Spinal cord (tissue), 10 donors: ENCODE measurements around the gene CLNS1A. TPM values are rescaled to one million over a fixed set of nuclear protein-coding genes. Genes with fewer than 3 reads are reported as not detected.

Experiments used
- DNase-seq, 6 donors: peaks; one replicate each; pipeline versions ENCODE4 v3.0.0 to v3.0.0-alpha.2; 2013 to 2015; ENCODE audit warnings: low spot score in 6 of 6, low read depth in 4 of 6
- H3K27ac ChIP-seq: one replicate; pipeline ENCODE4 v1.5.1; 2013; ENCODE audit warnings: low read depth, low read length, control low read depth
- H3K27me3 ChIP-seq: one replicate; pipeline ENCODE4 v1.6.1; 2013; ENCODE audit warnings: low read length; ENCODE audit not compliant: control insufficient read depth, insufficient read depth
- H3K36me3 ChIP-seq: one replicate; pipeline ENCODE4 v1.6.1; 2013; ENCODE audit warnings: low read length; ENCODE audit not compliant: control insufficient read depth, insufficient read depth
- H3K4me1 ChIP-seq: one replicate; pipeline ENCODE4 v1.6.1; 2013; ENCODE audit warnings: low read length; ENCODE audit not compliant: control insufficient read depth, insufficient read depth
- H3K4me3 ChIP-seq: one replicate; pipeline ENCODE4 v1.5.1; 2013; ENCODE audit warnings: low read depth, low read length, control low read depth
- H3K9me3 ChIP-seq: one replicate; pipeline ENCODE4 v1.6.1; 2013; ENCODE audit warnings: low read length; ENCODE audit not compliant: control insufficient read depth, insufficient read depth
- WGBS: methylation state at CpG from one replicate; pipeline ENCODE4 v1.1.5; 2013; ENCODE audit warnings: missing lambda C conversion rate; ENCODE audit not compliant: insufficient coverage; 5-methylcytosine and 5-hydroxymethylcytosine counted together
- polyA plus RNA-seq, 2 donors: library from polyadenylated mRNA; unstranded; fragments of 120-200 nt; gene quantifications; one replicate each; pipeline ENCODE4 v1.2.1, GENCODE V29; 2013; ENCODE audit not compliant: insufficient read length in 2 of 2
- total RNA-seq, 2 donors: library from RNA; depleted of rRNA in 1 of 2; stranded (reverse); fragments of 120-200 nt in 1 of 2; fragments of >200 nt in 1 of 2; gene quantifications; one replicate each; pipeline versions ENCODE4 v1.2.3 to v1.2.4, GENCODE V29; 2013 to 2014
- donor health status: healthy.

CLNS1A gene
- total and polyA plus RNA-seq, 4 donors, result 155 to 216 (median 173) TPM

DNA sequence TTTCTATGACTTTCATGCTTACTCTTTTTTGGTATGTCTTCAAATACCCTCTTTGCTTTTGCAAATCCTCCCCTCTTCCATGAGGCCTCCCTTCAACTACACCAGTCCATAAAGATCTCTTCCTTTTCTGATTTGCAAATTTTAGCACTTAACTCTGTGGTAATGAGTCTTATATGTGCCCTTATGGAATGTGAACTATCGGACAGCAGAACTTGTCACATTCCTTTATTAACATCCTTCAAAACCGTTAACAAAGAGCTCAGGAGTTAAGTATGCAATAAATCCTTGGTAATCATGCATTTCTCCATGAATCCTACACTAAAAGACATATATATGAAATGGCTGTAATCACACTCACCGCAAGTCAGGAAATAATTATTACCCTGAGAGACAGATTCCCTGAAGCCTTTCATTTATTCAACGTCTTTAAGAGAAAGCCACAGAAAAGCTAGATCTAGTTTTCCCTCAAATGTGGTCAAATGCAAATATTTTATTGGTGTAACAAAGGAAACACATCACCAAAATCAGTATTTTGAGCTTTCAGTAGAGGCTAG, 7.4 kb downstream of the CLNS1A start:
- no peaks in the 10 kb centered on the region for H3K4me1 ChIP-seq
- DNase-seq, result peak in 1 of 6 donors; percentile 2
- no CpG with 5 or more reads among the region's 4 CpGs for WGBS
- no peaks in the 10 kb centered on the region for H3K9me3 ChIP-seq
- H3K4me3 ChIP-seq, result no peak overlapping the region
- no peak overlapping the region for H3K27ac ChIP-seq
- no peaks in the 10 kb centered on the region for H3K27me3 ChIP-seq
- peaks cover 9% of the 10 kb centered on the region for H3K36me3 ChIP-seq

DNA sequence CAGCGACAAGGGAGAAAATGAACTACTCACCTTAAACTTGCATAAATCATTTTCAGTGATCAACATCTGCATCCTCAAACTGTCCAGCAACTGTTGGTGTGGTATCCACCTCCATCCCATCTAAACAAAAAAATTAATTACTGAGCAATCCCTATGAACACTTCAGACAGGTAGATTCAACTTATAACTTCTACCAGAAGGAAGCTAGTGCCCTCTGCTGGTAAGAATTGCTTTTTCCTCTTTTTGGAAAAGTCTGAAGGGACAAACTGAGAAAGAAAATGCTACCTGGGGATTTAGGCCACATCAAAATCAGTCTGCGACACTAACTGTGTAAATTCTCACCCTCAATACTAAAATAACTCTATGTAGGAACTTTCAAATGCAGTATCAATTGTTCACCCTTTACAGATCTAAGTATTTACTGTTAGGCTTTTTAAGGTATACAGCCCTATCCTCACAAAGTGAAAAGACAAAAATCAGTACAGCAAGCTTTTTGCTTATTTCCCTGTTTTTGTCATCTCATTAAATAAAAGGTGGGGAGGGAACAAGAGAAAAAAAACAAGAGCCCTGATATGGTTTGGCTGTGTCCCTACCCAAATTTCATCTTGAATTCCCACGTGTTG, 17.9 kb downstream of the CLNS1A start:
- no peaks in the 10 kb centered on the region for H3K27me3 ChIP-seq
- H3K4me3 ChIP-seq, result no peak overlapping the region
- 83% methylated on average over 2 of the region's 3 CpGs for WGBS
- no peaks in the 10 kb centered on the region for H3K4me1 ChIP-seq
- no peaks in the 10 kb centered on the region for H3K9me3 ChIP-seq
- peaks cover 32% of the 10 kb centered on the region for H3K36me3 ChIP-seq
- peak in 5 of 6 donors; percentile 18 to 87 (median 52) for DNase-seq
- H3K27ac ChIP-seq, result no peak overlapping the region

DNA sequence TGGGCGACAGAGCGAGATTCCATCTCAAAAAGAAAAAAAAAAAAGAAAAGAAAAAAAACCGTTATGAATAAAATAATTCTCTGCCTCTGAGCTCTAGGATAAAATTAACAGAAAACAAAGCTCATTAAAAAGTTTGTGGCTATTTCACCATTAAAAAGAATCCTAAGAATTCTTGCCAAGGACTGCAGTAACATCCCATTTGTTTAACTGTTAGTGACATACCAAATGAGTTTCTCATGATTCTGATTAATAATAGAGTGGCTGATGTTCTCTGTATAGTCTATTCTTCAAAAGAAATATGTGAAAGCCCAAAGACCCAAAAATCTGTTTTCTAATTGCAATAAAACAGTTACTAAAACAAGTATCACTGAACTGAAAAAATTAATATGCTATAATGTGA, 19.7 kb downstream of the CLNS1A start:
- Histone ChIP-seq H3K4me3 (no peak overlapping the region), H3K9me3 (no peaks in the 10 kb centered on the region), H3K4me1 (no peaks in the 10 kb centered on the region), H3K27ac (no peak overlapping the region), H3K36me3 (peaks cover 23% of the 10 kb centered on the region), H3K27me3 (no peaks in the 10 kb centered on the region)
- WGBS, result no CpG with 5 or more reads among the region's 3 CpGs
- no peak for DNase-seq

DNA sequence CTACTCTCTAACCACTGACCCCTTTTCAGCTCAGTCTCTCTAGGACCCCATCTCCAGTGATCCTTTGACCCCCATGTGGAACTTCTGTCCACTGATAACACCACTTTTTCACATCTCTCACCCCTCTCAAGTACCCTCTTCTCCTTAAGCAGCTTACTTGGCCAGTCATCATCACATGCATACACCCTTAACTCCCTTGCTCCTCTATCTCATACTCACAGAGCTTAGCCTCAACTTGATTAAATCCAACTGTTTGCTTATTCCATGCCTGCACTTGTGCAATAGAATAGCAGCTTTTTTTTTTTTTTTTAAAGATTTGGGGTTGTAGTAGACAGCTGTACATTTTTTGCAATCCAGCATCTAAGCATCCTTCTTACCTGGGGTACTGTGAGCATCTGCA, 25.7 kb downstream of the CLNS1A start:
- Histone ChIP-seq H3K4me3 (no peak overlapping the region), H3K27me3 (no peaks in the 10 kb centered on the region), H3K36me3 (peaks cover 8% of the 10 kb centered on the region), H3K9me3 (no peaks in the 10 kb centered on the region), H3K4me1 (no peaks in the 10 kb centered on the region), H3K27ac (no peak overlapping the region)
- no peak for DNase-seq

DNA sequence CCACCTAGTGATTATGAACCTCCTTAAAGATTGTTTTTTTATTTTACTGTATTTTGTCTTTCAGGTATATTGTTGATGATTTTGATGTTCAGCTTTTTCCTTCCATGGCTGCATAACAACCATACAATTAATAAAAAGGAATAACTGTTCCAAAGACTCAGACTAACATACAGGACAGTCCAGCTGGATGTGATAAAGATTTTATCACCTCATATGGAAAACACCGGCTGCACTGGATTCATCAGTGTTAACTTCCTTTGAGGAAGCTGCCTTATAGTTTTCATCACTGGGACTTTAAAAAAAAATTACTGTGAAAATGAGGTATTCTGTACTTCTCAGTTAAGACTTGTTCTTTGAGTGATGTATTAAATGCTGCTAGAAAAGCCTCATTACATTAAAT, 28.4 kb downstream of the CLNS1A start:
- Histone ChIP-seq H3K4me1 (no peaks in the 10 kb centered on the region), H3K36me3 (peaks cover 6% of the 10 kb centered on the region)

DNA sequence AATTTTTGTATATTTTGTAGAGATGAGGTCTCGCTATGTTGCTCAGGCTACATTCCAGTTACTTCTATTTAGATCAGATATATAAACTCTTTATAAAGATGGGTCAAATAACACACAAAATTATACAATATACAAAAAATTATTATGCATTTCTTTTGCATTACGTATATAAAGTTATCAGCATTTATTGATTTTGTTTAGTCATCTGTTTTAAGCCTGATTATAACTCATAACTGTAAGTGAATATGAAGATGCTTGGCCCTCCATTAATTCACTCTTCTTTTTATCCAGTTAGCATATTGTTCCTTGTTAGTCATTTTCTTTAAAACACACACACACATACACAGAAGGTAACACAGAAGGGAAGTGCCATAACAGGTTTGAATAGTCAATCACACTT, 33.3 kb downstream of the CLNS1A start:
- Histone ChIP-seq H3K4me3 (no peak overlapping the region), H3K4me1 (peaks cover 3% of the 10 kb centered on the region), H3K36me3 (peaks cover 5% of the 10 kb centered on the region), H3K27ac (no peak overlapping the region), H3K9me3 (no peaks in the 10 kb centered on the region), H3K27me3 (no peaks in the 10 kb centered on the region)
- no CpG with 5 or more reads among the region's 2 CpGs for WGBS
- no peak for DNase-seq

More for the DNA sequence above, 28.4 kb downstream of the CLNS1A start:
- no peak for DNase-seq
- H3K9me3 ChIP-seq, result no peaks in the 10 kb centered on the region
- WGBS, result no CpG with 5 or more reads among the region's 1 CpG
- H3K27ac ChIP-seq, result no peak overlapping the region
- H3K4me3 ChIP-seq, result no peak overlapping the region
- no peaks in the 10 kb centered on the region for H3K27me3 ChIP-seq

DNA sequence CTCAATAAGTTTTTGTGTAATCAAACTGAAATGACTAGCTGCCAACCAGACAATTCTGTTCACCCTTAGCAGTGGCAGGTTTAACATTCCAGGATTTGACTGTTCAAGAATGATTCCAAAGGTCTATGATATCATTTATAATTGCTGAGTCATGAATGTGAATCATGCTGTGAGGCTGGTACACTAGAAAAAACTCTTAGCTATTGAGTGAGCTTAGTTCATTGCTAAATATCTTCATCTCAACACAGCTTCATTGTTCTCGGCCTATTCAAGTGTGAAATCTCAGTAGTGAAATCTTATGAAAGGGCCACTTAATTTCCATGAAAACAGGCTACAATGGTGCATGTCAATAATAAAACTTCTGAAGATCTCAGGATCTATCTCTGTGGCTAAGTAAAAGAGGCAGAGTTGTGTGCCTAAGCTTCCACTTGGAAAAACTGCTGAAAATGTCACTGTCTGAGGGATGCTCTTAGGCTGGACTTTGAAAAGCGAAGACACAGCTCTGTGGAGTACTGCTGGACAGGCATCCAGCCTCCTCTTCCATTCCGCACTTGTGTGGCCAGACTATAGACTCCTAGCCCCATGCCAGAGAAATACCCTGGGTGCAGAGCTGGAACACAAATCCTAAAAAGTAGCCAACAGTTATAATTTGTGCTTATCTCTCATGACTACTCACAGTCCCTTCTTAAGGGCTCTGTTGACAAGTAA, 35.1 kb downstream of the CLNS1A start:
- Histone ChIP-seq H3K27ac (peak overlapping the region; percentile 54), H3K4me1 (peaks cover 3% of the 10 kb centered on the region), H3K36me3 (peaks cover 2% of the 10 kb centered on the region), H3K9me3 (no peaks in the 10 kb centered on the region), H3K4me3 (no peak overlapping the region), H3K27me3 (no peaks in the 10 kb centered on the region)
- WGBS, result 44% methylated on average over 2 of the region's 3 CpGs
- DNase-seq, result peak in 1 of 6 donors; percentile 41

DNA sequence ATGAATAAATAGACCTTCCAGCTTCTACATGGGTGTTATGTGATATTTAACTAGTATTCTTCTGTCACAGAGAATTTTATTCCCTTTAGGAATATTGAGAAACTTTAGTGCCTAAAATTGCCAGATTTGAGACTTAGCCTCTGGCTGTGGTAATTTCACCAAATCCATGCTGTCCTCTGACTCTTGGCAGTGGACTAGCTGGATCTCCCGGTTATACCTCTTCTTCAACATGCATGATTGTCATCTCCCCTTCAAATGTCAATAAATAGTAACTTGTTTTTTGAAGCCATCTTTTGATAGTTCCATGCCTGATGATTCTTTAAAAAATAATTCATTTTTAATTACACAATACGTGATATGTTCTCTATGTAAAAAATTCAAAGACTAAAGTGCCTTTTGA, 39.4 kb downstream of the CLNS1A start:
- Histone ChIP-seq H3K27me3 (no peaks in the 10 kb centered on the region), H3K36me3 (peaks cover 2% of the 10 kb centered on the region), H3K4me1 (peaks cover 3% of the 10 kb centered on the region), H3K4me3 (no peak overlapping the region), H3K9me3 (no peaks in the 10 kb centered on the region), H3K27ac (no peak overlapping the region)
- no peak for DNase-seq
- no CpG with 5 or more reads among the region's 2 CpGs for WGBS

DNA sequence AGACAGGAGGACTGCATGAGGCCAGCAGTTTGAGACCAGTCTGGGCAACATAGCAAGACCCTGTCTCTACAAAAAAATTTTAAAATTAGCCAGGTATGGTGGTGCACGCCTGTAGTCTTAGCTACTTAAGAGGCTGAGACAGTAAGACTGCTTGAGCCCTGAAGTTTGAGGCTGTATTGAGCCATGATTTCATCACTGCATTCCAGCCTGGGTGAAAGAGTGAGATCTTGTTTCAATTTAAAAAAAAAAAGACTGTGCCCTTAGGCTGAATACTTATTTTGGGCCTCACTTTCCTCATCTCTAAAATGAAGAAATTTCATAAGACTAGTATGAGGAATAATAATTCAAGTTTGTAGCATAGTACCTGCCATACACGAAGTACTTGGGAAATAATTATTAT, 41.0 kb downstream of the CLNS1A start:
- Histone ChIP-seq H3K36me3 (peaks cover 5% of the 10 kb centered on the region), H3K27ac (no peak overlapping the region), H3K4me1 (peaks cover 7% of the 10 kb centered on the region), H3K4me3 (no peak overlapping the region), H3K27me3 (no peaks in the 10 kb centered on the region), H3K9me3 (no peaks in the 10 kb centered on the region)
- WGBS, result no CpG with 5 or more reads among the region's 2 CpGs
- DNase-seq, result no peak

DNA sequence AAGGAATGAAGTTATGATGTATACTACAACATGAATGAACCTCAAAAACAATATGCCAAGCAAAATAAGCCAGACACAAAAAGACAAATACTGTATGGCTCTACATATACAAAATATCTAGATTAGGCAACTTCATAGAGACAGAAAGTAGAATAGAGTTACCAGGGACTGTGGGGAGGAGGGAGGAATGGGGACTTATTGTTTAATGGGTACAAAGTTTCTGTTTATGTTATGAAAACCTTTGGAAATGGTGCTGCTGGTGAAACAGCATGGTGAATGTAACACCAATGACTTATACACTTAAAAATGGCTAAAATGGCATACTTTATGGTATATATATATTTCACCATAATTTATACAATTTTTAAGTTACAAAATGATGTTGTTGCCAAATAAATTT, 43.7 kb downstream of the CLNS1A start:
- Histone ChIP-seq H3K9me3 (no peaks in the 10 kb centered on the region), H3K4me3 (no peak overlapping the region), H3K4me1 (peaks cover 13% of the 10 kb centered on the region), H3K27me3 (no peaks in the 10 kb centered on the region), H3K27ac (no peak overlapping the region), H3K36me3 (peaks cover 3% of the 10 kb centered on the region)
- DNase-seq, result no peak
